AML-193 (cell line): ENCODE data around the gene ITGBL1.

Source experiments
- DNase-seq, 2 experiments: peaks; one replicate each; lab custom pipeline; 2025; lab: John Stamatoyannopoulos, UW

The ITGBL1 gene, protein sequence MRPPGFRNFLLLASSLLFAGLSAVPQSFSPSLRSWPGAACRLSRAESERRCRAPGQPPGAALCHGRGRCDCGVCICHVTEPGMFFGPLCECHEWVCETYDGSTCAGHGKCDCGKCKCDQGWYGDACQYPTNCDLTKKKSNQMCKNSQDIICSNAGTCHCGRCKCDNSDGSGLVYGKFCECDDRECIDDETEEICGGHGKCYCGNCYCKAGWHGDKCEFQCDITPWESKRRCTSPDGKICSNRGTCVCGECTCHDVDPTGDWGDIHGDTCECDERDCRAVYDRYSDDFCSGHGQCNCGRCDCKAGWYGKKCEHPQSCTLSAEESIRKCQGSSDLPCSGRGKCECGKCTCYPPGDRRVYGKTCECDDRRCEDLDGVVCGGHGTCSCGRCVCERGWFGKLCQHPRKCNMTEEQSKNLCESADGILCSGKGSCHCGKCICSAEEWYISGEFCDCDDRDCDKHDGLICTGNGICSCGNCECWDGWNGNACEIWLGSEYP

DNA sequence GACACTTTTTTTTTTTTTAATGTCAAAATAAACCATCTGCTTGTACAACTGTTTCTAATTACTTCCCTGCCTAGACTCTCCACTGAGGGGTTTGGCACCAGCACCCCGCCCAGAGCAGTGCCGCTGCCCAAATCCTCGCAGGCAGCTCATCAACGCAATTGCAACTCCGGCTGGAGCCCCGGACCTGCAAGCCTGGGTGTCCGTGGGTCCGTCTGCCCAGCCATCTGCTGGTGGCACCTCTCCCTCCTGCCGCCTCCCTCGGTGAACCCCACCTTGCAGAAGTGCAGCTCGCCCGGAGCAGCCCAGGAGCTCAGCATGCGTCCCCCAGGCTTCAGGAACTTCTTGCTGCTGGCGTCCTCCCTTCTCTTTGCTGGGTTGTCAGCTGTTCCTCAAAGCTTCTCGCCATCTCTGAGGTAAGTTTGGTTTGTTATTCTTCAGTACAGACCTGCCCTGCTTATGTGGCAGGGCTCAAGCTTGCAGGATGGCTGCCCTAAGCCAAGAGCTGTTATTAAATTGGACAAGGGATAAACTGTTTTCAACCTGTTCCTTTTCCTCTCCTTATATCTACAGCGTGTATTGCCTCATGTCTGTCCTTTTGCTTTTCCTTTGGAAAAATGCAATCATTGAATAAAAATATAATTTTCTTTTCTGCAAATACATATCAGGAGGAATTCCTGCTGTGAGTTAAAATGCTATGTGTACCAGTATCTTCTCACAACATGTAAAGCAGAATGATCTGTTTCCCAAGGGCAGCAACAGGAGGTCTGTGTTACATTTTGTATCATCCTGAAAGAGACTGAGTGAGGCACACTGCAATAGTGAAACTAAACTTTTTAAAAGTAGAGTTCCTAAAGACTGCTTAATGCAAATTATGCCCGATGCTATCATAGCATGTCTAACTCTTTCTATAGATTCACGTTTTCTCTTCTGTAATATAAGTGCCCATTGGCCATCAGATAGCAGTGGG, at the start of gene ITGBL1:
ITGBL1 (plus strand) TSS at position 157 of the 967 bp plus-strand sequence; CDS start at position 316, 159 bp downstream.
- DNase-seq = no peak

DNA sequence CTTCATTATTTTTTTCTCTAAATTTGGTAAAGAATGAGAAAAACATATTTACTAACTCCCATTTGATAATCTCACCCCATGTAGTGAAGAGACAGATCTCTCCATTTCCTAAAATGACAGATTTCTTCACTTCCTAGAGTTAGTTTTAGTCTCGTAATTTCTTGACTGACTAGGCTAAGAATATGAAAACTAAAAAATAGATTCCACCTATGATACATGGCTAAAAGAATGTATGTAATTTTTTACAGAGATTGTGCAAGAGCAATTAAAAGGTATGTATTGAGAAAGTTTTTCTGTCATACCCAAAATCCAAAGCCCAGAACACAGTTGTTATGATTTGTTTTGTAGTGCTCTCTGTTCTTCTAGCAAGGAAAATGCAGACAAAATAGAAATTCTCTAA, 45.7 kb upstream of the ITGBL1 start:
- no peak for DNase-seq

DNA sequence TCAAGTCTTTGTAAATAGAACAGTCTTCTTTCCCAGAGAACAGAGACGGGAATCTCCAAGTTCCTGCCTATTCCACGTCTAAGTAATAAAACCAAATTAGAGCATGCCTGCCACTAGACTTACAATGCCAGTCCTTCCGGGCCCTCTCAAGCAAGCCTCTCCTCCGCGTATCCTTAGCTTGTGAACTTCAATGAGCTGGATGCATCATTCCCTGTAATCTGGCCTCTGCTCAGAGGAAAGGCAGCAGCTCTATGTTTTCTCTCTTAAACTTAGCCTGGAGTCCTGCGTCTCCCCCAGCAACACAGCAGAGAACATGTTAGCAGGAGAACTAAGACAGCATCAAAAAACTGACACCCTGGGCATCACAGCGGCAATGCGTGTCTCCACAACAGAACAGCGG, 44.3 kb upstream of the ITGBL1 start:
- no peak for DNase-seq

DNA sequence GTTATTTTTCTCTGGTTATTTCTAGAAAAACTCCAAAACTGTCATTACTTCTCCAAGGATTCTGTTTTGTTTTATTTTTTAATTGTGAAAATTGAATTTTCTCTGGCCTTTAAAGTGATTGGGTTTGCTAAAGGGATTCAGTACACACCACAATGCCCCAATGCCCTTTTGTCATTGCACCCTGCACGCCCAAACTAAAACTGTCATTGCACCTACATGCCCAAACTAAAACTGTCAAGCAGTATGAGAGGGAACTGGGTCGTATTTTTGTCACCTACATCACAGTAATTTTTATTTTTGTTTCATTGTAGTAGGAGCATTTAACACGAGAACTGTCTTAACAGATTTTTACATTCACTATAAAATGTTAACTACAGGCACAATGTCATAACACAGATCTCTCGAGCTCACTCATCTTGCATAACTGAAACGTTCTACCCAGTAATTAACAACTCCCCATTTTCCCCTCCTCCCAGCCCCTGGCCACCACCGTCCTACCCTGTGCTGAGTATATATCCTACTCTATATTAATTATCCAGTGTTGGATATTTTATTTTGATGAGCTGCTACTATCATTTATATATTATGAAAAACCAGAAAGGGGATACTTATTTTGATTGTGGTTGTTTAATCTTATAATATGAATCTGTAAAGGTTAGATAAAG, 43.4 kb upstream of the ITGBL1 start:
- no peak for DNase-seq

DNA sequence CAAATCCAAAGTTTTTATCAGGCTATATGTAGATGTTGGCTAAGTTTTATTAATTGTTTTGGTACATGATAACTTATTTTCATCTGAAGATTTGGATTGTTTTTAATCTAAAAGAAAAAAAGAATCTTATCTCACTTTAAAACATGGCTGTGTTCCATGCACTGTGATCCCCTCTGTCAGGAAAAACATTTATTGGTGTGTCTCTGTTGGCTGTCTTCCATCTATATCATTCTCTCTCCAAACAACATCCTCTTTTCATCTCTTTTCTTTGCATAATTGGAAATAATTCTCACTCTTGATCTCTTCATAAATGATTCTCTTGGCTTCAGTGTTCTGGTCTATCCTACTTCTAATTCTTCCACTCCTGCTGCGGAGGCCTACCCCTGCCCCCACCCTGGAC, 40.4 kb upstream of the ITGBL1 start:
- no peak for DNase-seq

DNA sequence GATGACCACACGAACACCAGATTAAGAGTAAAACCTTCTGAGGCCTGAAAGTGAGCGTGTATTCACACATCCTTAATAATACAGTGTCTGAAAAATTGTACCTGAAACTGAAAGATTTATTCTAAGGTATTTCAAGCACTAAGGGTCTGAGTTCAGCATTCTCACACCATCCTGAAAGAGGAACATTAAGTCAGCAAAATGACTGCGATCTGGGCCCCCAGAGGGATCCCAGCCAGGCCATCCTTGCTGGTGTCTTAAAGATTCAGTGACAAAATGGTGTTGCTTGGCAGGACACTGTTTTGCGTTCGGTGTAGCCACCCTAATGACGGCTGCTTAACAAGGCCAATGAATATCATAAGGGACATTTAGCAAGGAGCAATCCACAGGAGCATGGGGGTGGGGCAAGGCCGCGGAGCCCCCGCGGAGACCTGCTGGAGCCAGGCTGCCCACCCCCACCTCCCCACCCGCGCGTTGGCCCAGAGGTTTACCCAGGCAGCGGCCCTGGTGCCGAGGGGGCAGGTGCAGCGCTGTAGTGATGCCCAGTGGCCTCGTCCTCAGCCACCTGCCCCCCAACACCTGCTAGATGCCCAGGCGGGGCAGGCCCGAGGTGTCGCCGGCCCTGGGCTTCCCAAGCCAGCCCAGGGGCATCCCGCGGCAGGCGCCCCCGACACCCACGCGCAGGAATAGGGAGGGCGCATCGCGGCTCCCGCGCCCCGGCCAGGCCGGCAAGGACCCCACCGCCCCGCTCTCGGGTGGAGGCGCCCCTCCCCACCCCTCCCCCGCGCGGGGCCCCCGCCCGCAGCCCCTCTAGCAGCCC, 36.9 kb upstream of the ITGBL1 start:
- no peak for DNase-seq

DNA sequence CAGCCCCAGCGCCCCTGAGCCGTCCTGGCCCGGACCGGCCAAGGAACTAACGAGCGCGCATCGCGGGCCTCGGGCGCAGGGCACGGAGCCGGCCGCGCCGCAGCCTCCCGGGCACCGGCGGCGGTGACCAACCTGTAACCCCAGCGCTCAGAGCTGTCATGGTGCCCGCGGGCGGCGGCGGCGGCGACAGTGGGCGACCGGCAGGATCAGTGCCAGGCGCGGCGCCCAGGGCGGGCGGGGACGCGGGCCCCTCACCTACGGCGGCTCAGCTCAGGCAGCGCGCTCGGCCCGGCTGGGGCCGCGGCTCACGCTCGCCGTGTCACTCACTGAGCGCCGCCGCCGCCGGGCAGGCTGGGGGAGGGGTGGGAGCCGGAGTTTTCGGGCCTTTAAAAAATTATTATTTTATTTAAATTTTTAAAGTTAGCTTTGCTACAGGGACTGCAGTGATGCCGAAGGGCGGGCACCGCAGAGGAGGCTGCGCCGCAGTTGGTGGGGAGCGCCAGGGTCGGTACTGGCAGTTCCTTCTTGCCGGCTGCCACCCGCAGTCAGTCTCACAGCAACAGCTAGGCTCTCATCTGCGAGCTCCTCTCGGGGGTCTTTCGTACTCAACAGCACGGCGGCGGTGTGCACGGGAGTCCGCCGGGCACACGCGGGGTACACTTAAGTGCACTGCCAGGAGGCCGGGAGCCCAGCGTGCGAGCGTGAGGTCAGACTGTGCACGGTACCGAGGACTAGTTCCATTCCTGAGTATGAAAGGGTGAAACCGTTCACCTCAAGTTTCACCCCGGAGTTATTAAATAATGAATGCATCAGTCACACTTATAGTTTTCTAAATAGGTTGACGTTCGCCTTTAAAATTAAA, 36.1 kb upstream of the ITGBL1 start, which contains the start of gene NALCN:
NALCN (minus strand) TSS at position 328 of the 862 bp plus-strand sequence. CDS start 17,382 bp downstream, outside the sequence.
- DNase-seq = no peak

DNA sequence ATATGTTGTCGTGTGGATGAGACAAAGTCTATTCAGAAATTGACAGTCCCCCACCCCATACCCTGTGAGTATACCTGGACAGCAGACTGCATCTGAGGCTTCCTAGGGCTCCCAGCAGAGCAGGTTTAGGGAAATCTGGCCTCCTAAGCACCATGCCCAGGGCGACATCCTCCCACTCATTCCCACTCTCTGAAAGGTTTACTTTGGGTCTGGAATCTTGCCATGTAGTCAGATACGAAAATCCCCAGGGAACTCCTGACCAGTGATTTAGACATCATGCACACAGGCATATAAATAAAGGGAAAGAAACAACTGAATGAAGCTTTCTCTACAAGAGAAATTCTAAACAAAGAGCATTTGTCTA, 35.5 kb upstream of the ITGBL1 start:
- no peak for DNase-seq

DNA sequence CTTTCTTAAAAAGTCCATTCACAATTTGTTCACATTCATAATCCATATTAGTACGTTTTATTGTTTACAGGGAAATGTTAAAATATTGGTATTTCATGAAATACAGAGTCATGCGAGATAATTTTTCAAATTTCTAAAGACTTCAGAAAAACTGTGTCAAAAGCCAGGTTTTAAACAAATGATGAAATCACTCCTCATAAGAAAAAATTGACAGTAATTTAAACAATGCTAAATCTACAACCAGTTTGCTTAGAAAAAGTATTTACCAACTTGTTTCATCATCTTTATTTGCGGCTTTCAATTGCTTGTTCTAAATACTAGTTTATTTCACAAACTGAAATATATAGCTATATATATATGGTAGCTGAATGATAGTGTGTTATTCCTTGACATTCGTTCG, 35.0 kb upstream of the ITGBL1 start:
- DNase-seq = no peak

DNA sequence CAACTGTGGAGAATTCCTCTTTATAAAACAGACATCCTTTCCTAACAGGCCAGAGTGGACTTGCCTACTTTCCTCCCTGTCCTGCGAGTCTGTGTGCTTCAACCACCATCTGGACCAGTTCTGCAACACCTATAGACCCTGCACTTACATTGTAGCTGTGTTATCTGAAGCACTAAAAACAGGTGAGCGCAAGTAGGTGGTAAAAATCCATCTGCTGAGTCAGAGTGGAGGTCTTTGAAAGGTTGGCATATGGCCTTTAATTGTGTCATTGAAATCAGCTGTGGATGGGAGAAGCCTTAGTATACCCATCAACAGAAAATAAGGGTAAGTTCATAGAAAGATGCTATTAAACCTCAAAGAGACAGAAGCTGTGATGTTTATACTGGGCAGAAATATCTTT, 28.6 kb upstream of the ITGBL1 start:
- no peak for DNase-seq

DNA sequence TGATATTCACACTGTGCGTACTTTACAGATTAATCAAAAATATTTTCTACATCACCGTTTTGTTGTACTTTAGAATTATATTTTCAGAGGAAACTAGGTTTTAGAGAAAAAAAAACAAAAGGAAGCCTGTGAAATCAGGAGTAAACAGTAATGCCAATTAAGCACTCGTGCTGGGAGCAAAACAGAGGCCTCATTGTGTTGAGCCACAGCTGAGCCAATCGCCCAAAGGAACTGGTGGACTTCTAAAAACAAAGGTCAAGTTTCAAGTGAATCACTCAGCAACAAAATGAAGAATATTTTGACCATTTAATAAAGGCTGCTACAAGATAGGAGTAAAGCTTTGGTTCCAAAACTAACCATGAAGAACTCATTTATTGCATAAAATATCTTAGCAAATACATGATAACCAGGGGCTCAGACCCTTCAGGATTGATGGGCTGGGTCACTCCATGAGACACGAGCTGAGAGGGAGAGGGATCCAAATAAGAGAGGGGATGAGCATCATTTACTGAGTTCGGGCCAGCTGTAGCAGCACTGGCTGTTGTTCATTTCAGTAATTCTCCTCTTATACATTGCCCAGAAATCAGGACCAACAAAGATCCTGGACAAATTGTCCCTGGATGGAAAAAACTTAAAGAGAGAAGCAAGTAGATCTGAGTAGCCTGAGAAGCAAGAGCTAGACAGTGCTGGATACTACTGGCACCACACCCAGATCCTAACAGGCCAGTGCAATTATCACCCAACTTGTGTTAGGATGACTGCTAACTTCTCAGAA, 27.9 kb upstream of the ITGBL1 start:
- no peak for DNase-seq

DNA sequence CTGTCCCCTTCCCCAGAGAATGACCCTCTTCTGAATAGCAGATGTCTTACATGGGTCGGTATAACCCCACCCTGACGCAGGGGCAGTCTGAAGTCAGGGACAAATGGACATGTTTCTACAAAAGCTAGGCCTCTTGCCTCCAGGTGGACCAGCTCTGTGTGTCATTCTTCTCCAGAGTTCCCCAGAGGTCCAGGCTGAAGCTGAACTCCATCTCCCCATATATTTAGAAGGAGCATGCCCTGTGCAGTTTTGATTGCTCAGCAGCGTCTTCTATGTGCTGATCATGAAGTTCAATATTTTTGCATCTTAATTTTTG, 27.4 kb upstream of the ITGBL1 start:
- DNase-seq = no peak

DNA sequence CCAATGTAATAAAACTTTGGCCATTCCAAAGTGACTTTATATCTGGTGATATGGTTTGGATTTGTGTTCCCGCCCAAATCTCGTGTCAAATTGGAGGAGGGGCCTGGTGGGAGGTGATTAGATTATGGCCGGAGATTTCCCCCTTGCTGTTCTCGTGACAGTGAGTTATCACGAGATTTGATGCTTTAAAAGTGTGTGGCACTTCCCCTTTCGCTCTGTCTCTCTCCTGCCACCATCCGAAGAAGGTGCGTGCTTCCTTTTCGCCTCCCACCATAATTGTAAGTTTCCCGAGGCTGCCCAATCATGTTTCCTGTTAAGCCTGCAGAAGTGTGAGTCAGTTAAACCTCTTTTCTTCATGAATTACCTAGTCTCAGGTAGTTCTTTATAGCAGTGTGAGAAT, 26.9 kb upstream of the ITGBL1 start:
- no peak for DNase-seq

DNA sequence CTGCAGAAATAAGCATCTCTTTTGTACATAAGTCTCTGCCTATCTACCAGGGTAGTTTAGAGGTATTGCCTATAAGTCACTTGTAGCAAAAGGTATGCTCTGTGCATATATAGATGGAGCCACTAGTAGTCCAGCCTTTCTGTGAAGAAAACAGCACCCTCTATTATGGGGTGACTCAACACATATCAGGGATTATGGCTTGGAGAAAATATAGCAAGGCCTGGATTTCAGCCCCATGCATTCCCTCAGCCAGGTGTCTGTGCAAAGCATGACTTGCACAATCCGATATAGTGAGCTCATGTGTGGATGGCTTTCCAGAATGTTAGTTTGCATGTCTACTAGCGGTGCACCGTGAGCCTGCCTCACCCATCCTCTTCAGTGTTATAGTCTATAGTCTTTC, 22.7 kb upstream of the ITGBL1 start:
- no peak for DNase-seq

DNA sequence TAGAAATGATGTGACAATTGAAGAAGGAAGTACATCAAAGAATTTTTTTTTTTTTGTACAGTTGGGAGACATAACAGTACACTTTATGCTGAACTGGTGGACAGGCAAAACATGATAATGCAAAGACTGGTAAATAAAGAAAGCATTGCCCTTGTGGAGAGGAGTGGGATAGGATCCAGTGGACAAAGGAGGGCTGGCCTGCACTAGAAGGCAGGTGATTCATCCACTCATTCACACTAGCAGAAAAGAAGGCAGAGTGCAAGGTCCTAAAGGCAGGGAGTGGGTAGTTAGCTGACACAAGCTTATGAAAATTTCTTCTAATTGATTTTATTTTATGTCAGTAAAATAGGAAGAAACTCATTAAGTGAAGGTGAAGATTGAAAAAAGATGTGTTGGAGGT, 18.6 kb upstream of the ITGBL1 start:
- DNase-seq = no peak

DNA sequence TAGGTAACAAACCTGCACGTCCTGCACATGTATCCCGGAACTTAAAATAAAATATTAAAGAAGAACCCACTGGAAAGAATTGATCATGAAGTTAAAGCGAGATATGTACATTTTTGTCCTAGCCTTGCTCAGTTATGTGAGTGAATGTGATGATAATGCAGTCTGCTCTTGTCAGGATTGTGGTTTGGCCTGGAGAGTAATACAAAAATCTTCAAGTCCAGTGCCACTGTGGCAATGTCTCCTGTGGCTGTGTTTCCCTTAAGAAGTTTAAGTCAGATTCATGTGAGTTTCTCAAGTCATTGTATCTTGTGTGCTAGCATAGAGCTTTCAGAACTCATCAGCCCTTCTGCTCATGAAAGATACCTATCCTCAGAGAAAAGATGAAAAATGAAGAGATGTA, 18.0 kb upstream of the ITGBL1 start:
- no peak for DNase-seq

DNA sequence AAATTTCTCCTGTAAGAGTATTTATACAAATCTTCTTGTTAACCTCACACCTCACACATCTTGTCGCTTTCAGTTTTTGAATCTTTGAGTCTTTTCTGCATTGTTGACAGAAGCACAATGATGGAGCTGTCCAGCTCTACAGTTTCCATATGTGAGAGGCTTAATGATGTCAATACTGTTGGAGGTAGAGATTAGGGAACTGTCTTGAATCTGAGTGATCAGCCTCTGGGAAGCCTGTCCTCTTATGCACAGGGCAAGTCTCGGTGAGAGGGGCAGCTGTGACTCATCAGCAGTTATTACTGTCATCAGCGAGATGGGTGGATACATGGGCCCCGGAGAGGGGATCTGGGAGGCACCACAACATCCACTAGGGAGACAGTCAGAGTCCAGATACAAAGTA, 4.6 kb upstream of the ITGBL1 start:
- DNase-seq = no peak

DNA sequence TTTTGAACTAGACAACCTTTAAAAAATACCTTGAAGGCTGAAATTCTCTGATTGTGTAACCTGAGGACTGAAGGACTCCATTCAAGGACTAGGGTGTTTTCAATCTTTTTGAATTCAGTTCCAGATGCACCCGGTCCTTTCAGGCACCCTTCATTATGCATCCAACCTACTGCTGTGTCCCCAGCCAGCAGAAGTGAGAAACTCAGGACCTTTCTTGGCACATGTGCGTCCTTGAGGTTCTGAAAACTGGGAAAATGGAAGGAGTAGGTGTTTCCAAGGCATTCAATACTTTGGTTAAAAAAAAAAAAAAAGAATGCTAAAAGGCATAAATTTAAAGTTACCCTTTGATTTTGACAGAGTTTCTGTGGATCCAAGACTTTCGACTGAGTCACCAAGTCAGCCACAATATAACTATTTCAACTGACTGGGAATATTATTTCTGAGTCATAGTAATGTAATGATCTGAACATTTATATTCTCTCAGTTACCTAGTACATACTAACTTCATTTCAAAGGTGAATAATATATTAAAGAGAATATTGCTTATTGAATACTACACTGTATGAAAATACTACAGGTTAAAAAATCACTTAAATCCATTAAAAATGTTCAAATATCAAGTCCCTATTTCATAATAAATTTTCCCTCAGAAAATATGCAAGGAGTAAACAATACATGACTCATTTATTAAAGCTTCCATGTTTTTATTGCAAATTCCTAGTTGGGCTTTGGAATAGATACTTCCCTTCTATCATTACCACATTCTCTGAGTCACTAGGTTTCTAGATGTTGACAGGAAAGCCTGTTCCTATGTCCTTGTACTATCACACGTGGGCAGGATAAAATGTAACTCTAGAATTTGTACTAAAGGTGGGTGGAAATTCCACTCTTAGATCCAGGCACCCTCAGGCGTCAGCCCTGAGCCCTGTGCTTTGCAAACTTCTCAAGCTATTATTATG, 2.4 kb upstream of the ITGBL1 start:
- no peak for DNase-seq

DNA sequence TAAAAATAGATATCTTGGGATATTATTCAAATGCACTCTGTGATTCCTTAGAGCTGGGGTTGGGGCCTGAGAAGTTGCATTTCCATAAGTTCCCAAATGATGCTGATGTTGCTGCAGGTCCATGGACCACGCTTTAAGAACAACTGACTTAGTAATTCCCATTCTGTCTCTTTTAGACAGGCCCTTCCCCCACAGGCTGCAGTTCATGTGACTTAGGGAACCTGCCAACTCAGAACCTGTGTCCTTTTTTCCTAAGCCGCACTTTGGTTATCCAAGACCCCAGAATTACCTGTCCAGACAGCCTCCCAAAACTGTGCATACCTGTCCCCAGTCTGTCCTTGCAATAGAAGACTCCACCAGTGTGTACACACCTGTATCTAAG, 1.7 kb upstream of the ITGBL1 start:
- no peak for DNase-seq
